ENCODE data around the gene TMEFF1. TPM values are rescaled to one million over a fixed set of nuclear protein-coding genes. Genes with fewer than 3 reads are reported as not detected.

Gene TMEFF1
- polyA plus RNA-seq, 1 donor (not counting 4 experiments of a cell fraction or from before 2014, with no cell fraction given): not detected

- no peak for FAIRE-seq
- no peak for TF ChIP-seq EZH2 (IDR thresholded peaks at IDR 0.05; ENCODE audit: low read length)
- no peak for TF ChIP-seq CTCF (optimal IDR thresholded peaks at IDR 0.05 in 1 of 3, IDR thresholded peaks at IDR 0.05 in 1 of 3, conservative IDR thresholded peaks at IDR 0.05 in 1 of 3; ENCODE audit: extremely low read depth in 1 of 3, insufficient read depth in 2 of 3, low read length in 3 of 3)
- peaks cover 10 to 11% of the 10 kb centered on the region in 2 experiments for H3K36me3 ChIP-seq (ENCODE audit: control insufficient read depth in 2 of 2, extremely low read depth in 1 of 2, insufficient read depth in 2 of 2, low read length in 2 of 2)
Measured at GRCh38 chr9:100455470-100455869, 17.5 kb upstream of the TMEFF1 start.

GRCh38 chr9:100457517-100457916 lies 15.4 kb upstream of the TMEFF1 start:
- Histone ChIP-seq H3K9ac (ENCODE audit: control insufficient read depth, extremely low read depth, insufficient read depth, low read length) (no peak overlapping the region), H3K4me3 (ENCODE audit: control insufficient read depth in 2 of 3, extremely low read depth in 1 of 3, insufficient read depth in 2 of 3, low read depth in 1 of 3, low read length in 3 of 3) (no peak overlapping the region), H3K36me3 (ENCODE audit: control insufficient read depth in 2 of 2, extremely low read depth in 1 of 2, insufficient read depth in 2 of 2, low read length in 2 of 2) (peaks cover 2 to 4% of the 10 kb centered on the region in 2 experiments), H3K9me1 (ENCODE audit: control insufficient read depth, extremely low read depth, insufficient read depth, low read length) (no peaks in the 10 kb centered on the region), H3K27me3 (ENCODE audit: control insufficient read depth, extremely low read depth, insufficient read depth, low read length) (no peaks in the 10 kb centered on the region), H3K4me2 (ENCODE audit: control insufficient read depth, extremely low read depth, insufficient read depth, low read depth, low read length) (no peak overlapping the region), H3K27ac (ENCODE audit: control insufficient read depth, insufficient read depth, low read length) (no peak overlapping the region), H3K9me3 (ENCODE audit: control insufficient read depth, low read depth, low read length) (no peaks in the 10 kb centered on the region), H2AFZ (ENCODE audit: control insufficient read depth, low read length) (no peak overlapping the region), H4K20me1 (ENCODE audit: control insufficient read depth, extremely low read depth, insufficient read depth, low read length) (no peaks in the 10 kb centered on the region), H3K4me1 (ENCODE audit: control insufficient read depth, extremely low read depth, insufficient read depth, low read length) (no peaks in the 10 kb centered on the region), H3K79me2 (ENCODE audit: control insufficient read depth, insufficient read depth, low read length) (no peaks in the 10 kb centered on the region)
- TF ChIP-seq EZH2 (IDR thresholded peaks at IDR 0.05; ENCODE audit: low read length): no peak
- no peak for TF ChIP-seq CTCF (optimal IDR thresholded peaks at IDR 0.05 in 1 of 3, IDR thresholded peaks at IDR 0.05 in 1 of 3, conservative IDR thresholded peaks at IDR 0.05 in 1 of 3; ENCODE audit: extremely low read depth in 1 of 3, insufficient read depth in 2 of 3, low read length in 3 of 3)
- DNase-seq (ENCODE audit: low read depth, low spot score) (no peak), FAIRE-seq (no peak)
- dilution Hi-C loops (cut with MboI; ENCODE audit: extremely low pct_ligation_motif_present, low sequenced_read_pairs): no loop called here

More at GRCh38 chr9:100455470-100455869, 17.5 kb upstream of the TMEFF1 start:
- H3K4me3 ChIP-seq (ENCODE audit: control insufficient read depth in 2 of 3, extremely low read depth in 1 of 3, insufficient read depth in 2 of 3, low read depth in 1 of 3, low read length in 3 of 3): no peak overlapping the region
- no peaks in the 10 kb centered on the region for H3K9me1 ChIP-seq (ENCODE audit: control insufficient read depth, extremely low read depth, insufficient read depth, low read length)
- H2AFZ ChIP-seq (ENCODE audit: control insufficient read depth, low read length): no peak overlapping the region
- no peaks in the 10 kb centered on the region for H3K9me3 ChIP-seq (ENCODE audit: control insufficient read depth, low read depth, low read length)
- no peak overlapping the region for H3K4me2 ChIP-seq (ENCODE audit: control insufficient read depth, extremely low read depth, insufficient read depth, low read depth, low read length)
- no peak overlapping the region for H3K9ac ChIP-seq (ENCODE audit: control insufficient read depth, extremely low read depth, insufficient read depth, low read length)
- no peak overlapping the region for H3K27ac ChIP-seq (ENCODE audit: control insufficient read depth, insufficient read depth, low read length)
- H3K27me3 ChIP-seq (ENCODE audit: control insufficient read depth, extremely low read depth, insufficient read depth, low read length): no peaks in the 10 kb centered on the region
- DNase-seq (ENCODE audit: low read depth, low spot score): no peak
- dilution Hi-C loops (cut with MboI; ENCODE audit: extremely low pct_ligation_motif_present, low sequenced_read_pairs): no loop called here
- H3K79me2 ChIP-seq (ENCODE audit: control insufficient read depth, insufficient read depth, low read length): no peaks in the 10 kb centered on the region
- H3K4me1 ChIP-seq (ENCODE audit: control insufficient read depth, extremely low read depth, insufficient read depth, low read length): no peaks in the 10 kb centered on the region
- no peaks in the 10 kb centered on the region for H4K20me1 ChIP-seq (ENCODE audit: control insufficient read depth, extremely low read depth, insufficient read depth, low read length)
